ENCODE data around the gene ATRN. TPM values are rescaled to one million over a fixed set of nuclear protein-coding genes. Genes with fewer than 3 reads are reported as not detected.

The ATRN gene
- total RNA-seq, 1 experiment from 2014 or later, result 19.9 TPM

DNA sequence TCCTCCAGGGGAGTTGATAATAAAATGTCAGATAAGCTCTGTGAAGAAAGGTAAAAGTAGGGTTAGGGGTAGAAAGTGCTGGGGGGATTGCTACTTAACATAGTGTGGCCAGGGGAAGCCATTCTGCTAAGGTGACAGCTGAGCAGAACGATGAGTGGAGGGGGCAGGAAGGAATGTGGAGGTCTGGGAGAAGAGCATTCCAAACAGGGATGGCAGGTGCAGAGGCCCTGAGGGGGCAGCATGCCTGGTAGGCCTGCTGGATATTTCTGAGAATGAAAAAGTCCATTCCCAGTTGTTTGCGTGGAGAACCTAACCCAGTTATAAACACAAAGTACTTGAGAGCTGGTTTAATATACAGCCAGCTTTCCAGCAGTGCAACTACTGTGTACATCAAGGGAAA, 183.1 kb downstream of the ATRN start (continued):
- TF ChIP-seq RORB (CRISPR knock-in tag; IDR thresholded peaks at IDR 0.05), result no peak
- TF ChIP-seq E2F1 (CRISPR knock-in tag; IDR thresholded peaks at IDR 0.05), result no peak

GRCh38 chr20:3654326-3655130, 183.7 kb downstream of the ATRN start:
- DNase-seq (ENCODE audit: low spot score) (no peak), ATAC-seq (no peak)
- TF ChIP-seq, protein P1, sequence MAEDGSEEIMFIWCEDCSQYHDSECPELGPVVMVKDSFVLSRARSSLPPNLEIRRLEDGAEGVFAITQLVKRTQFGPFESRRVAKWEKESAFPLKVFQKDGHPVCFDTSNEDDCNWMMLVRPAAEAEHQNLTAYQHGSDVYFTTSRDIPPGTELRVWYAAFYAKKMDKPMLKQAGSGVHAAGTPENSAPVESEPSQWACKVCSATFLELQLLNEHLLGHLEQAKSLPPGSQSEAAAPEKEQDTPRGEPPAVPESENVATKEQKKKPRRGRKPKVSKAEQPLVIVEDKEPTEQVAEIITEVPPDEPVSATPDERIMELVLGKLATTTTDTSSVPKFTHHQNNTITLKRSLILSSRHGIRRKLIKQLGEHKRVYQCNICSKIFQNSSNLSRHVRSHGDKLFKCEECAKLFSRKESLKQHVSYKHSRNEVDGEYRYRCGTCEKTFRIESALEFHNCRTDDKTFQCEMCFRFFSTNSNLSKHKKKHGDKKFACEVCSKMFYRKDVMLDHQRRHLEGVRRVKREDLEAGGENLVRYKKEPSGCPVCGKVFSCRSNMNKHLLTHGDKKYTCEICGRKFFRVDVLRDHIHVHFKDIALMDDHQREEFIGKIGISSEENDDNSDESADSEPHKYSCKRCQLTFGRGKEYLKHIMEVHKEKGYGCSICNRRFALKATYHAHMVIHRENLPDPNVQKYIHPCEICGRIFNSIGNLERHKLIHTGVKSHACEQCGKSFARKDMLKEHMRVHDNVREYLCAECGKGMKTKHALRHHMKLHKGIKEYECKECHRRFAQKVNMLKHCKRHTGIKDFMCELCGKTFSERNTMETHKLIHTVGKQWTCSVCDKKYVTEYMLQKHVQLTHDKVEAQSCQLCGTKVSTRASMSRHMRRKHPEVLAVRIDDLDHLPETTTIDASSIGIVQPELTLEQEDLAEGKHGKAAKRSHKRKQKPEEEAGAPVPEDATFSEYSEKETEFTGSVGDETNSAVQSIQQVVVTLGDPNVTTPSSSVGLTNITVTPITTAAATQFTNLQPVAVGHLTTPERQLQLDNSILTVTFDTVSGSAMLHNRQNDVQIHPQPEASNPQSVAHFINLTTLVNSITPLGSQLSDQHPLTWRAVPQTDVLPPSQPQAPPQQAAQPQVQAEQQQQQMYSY (CRISPR knock-in tag; IDR thresholded peaks at IDR 0.05), result peak; percentile 71; the same call in 1 of the 2 replicates
- no peak for TF ChIP-seq TEAD1 (CRISPR knock-in tag; IDR thresholded peaks at IDR 0.05)
- ChIA-PET POLR2A (no interaction called here), CTCF (interaction anchor here (0.6 to 2.3 kb wide), 6 partner anchors 41 to 601 kb away, joined by 3 to 7 read pairs (median 3); no protein-coding TSS in a partner anchor)
- Mint-ChIP-seq H3K4me3 (no peak overlapping the region), H3K27me3 (ENCODE audit: low read depth) (peaks cover 13% of the 10 kb centered on the region), H3K9me3 (peaks cover 8% of the 10 kb centered on the region), H3K27ac (no peak overlapping the region), H3K36me3 (no peaks in the 10 kb centered on the region), H3K4me1 (peaks cover 3% of the 10 kb centered on the region)

- no peak overlapping the region for H3K27ac Mint-ChIP-seq
- no peaks in the 10 kb centered on the region for H3K36me3 Mint-ChIP-seq
- H3K27me3 Mint-ChIP-seq (ENCODE audit: low read depth), result peaks cover 19% of the 10 kb centered on the region
- TF ChIP-seq ZSCAN18 (CRISPR knock-in tag; IDR thresholded peaks at IDR 0.05), result no peak
- TF ChIP-seq IRF1 (CRISPR knock-in tag; IDR thresholded peaks at IDR 0.05), result no peak
- TF ChIP-seq HMGXB4 (CRISPR knock-in tag; IDR thresholded peaks at IDR 0.05), result no peak
- no peak for TF ChIP-seq ZNF512 (CRISPR knock-in tag; IDR thresholded peaks at IDR 0.05; ENCODE audit: borderline replicate concordance)
- ChIA-PET POLR2A (no interaction called here), CTCF (interaction anchor here (0.7 to 1.1 kb wide), 3 partner anchors 40 to 95 kb away, joined by 3 to 4 read pairs (median 4); no protein-coding TSS in a partner anchor)
- no peak overlapping the region for H3K4me3 Mint-ChIP-seq
- H3K4me1 Mint-ChIP-seq, result peaks cover 5% of the 10 kb centered on the region
- no peak for DNase-seq (ENCODE audit: low spot score)
- peaks cover 8% of the 10 kb centered on the region for H3K9me3 Mint-ChIP-seq
- no peak for ATAC-seq
These were observed 184.2 kb downstream of the ATRN start for GRCh38 chr20:3655131-3655405.
